Glutamatergic neuron (in vitro differentiated cells): ENCODE results near the gene AHI1. TPM values are rescaled to one million over a fixed set of nuclear protein-coding genes. Genes with fewer than 3 reads are reported as not detected.

Experiments used
- DNase-seq: peaks from one replicate; pipeline ENCODE4 v3.0.0; 2022
- H3K27ac Mint-ChIP-seq: one replicate; pipeline ENCODE4 v1.8.0; 2020; ENCODE audit warnings: mild to moderate bottlenecking, mixed read lengths, inconsistent platforms; ENCODE audit not compliant: unreplicated experiment
- H3K27me3 Mint-ChIP-seq: one replicate; pipeline ENCODE4 v1.8.0; 2020; ENCODE audit warnings: mild to moderate bottlenecking, moderate library complexity, mixed read lengths, inconsistent platforms; ENCODE audit not compliant: unreplicated experiment
- H3K36me3 Mint-ChIP-seq: one replicate; pipeline ENCODE4 v1.8.0; 2020; ENCODE audit warnings: mild to moderate bottlenecking, mixed read lengths, inconsistent platforms; ENCODE audit not compliant: unreplicated experiment
- H3K4me1 Mint-ChIP-seq: one replicate; pipeline ENCODE4 v1.8.0; 2020; ENCODE audit warnings: mild to moderate bottlenecking, low read depth, mixed read lengths, inconsistent platforms; ENCODE audit not compliant: unreplicated experiment
- H3K4me3 Mint-ChIP-seq: one replicate; pipeline ENCODE4 v1.8.0; 2020; ENCODE audit warnings: mild to moderate bottlenecking, mixed read lengths, inconsistent platforms; ENCODE audit not compliant: unreplicated experiment
- H3K9me3 Mint-ChIP-seq: one replicate; pipeline ENCODE4 v1.8.0; 2020; ENCODE audit warnings: mild to moderate bottlenecking, moderate library complexity, mixed read lengths, inconsistent platforms; ENCODE audit not compliant: unreplicated experiment
- total RNA-seq: library from RNA; stranded (reverse); fragmentation: NEBNext Ultra II Directional; extraction: Animal tissue kit (Norgen Biotek cat#: 25700); gene quantifications from one replicate; pipeline ENCODE4 v1.2.1, GENCODE V29; 2021; ENCODE audit not compliant: unreplicated experiment
- TF ChIP-seq, protein P1 (sequence below): fragments of 200-600 bp; sonication (generic); IDR thresholded peaks from one replicate; pipeline ENCODE4 v1.5.0; 2021; ENCODE audit not compliant: partially characterized antibody, unreplicated experiment

The AHI1 gene
- total RNA-seq, 1 donor from 2014 or later: 11.1 TPM

DNA sequence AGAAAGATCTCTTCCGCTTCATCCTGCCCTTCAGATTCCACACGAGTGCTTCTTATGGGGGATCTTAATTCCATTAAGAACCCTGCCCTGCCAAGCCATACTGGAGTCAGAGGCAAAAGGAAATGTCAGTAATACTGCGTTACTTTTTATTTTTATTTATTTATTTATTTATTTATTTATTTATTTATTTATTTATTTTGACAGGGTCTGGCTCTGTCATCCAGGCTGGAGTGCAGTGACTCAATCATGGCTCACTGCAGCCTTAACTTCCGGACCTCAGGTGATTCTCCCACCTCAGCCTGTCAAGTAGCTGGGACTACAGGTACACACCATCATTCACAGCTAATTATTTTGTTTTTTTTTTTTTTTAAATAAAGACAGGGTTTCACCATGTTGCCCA, 236.9 kb downstream of the AHI1 start:
- TF ChIP-seq, protein P1, sequence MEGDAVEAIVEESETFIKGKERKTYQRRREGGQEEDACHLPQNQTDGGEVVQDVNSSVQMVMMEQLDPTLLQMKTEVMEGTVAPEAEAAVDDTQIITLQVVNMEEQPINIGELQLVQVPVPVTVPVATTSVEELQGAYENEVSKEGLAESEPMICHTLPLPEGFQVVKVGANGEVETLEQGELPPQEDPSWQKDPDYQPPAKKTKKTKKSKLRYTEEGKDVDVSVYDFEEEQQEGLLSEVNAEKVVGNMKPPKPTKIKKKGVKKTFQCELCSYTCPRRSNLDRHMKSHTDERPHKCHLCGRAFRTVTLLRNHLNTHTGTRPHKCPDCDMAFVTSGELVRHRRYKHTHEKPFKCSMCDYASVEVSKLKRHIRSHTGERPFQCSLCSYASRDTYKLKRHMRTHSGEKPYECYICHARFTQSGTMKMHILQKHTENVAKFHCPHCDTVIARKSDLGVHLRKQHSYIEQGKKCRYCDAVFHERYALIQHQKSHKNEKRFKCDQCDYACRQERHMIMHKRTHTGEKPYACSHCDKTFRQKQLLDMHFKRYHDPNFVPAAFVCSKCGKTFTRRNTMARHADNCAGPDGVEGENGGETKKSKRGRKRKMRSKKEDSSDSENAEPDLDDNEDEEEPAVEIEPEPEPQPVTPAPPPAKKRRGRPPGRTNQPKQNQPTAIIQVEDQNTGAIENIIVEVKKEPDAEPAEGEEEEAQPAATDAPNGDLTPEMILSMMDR: no peak
- H3K9me3 Mint-ChIP-seq: no peaks in the 10 kb centered on the region
- no peak overlapping the region for H3K4me3 Mint-ChIP-seq
- no peak for DNase-seq
- peaks cover 4% of the 10 kb centered on the region for H3K36me3 Mint-ChIP-seq
- H3K27me3 Mint-ChIP-seq: no peaks in the 10 kb centered on the region
- no peaks in the 10 kb centered on the region for H3K4me1 Mint-ChIP-seq
- H3K27ac Mint-ChIP-seq: no peak overlapping the region

GRCh38 chr6:135258970-135259369, 238.6 kb downstream of the AHI1 start:
- H3K27me3 Mint-ChIP-seq: no peaks in the 10 kb centered on the region
- H3K36me3 Mint-ChIP-seq: peaks cover 4% of the 10 kb centered on the region
- no peak overlapping the region for H3K4me3 Mint-ChIP-seq
- no peak overlapping the region for H3K27ac Mint-ChIP-seq
- TF ChIP-seq, protein P1: no peak
- no peak for DNase-seq
- H3K4me1 Mint-ChIP-seq: no peaks in the 10 kb centered on the region
- H3K9me3 Mint-ChIP-seq: no peaks in the 10 kb centered on the region

GRCh38 chr6:135257631-135258405, 239.7 kb downstream of the AHI1 start:
- TF ChIP-seq, protein P1: no peak
- Mint-ChIP-seq H3K27ac (no peak overlapping the region), H3K4me1 (no peaks in the 10 kb centered on the region), H3K27me3 (no peaks in the 10 kb centered on the region), H3K9me3 (no peaks in the 10 kb centered on the region), H3K4me3 (no peak overlapping the region), H3K36me3 (peaks cover 4% of the 10 kb centered on the region)
- no peak for DNase-seq

DNA sequence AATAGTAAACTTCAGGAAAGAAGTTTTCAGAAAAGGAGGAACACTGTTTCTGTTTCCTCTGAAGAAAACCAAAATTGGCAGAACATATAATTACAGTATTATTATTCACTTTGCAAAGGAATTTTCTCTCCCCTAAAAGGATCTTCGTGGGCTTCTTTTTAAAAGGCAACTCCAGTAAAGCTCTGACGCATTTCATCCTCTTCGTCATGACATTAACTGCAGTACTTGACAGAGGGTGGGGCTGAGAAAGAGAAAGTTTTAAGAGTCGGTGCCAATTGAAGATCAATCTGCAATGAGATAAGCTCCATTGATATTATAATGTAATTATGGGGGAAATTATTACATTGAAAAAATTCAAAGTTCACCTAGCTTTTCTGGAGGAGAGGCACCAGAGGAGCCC, 240.7 kb downstream of the AHI1 start:
- TF ChIP-seq, protein P1: no peak
- H3K4me3 Mint-ChIP-seq: no peak overlapping the region
- no peaks in the 10 kb centered on the region for H3K27me3 Mint-ChIP-seq
- H3K9me3 Mint-ChIP-seq: no peaks in the 10 kb centered on the region
- no peak overlapping the region for H3K27ac Mint-ChIP-seq
- H3K36me3 Mint-ChIP-seq: peaks cover 4% of the 10 kb centered on the region
- DNase-seq: no peak
- H3K4me1 Mint-ChIP-seq: no peaks in the 10 kb centered on the region

- Mint-ChIP-seq H3K4me1 (peaks cover 6% of the 10 kb centered on the region), H3K36me3 (peaks cover 4% of the 10 kb centered on the region), H3K27me3 (no peaks in the 10 kb centered on the region), H3K27ac (no peak overlapping the region), H3K9me3 (peaks cover 3% of the 10 kb centered on the region), H3K4me3 (no peak overlapping the region)
- TF ChIP-seq, protein P1: no peak
- no peak for DNase-seq
Measured at GRCh38 chr6:135254471-135254870, 243.1 kb downstream of the AHI1 start.
